GM06990 (cell line): Measurements from ENCODE around the gene CDH4.

ENCODE experiments used
- DNase-seq: peaks from one replicate; pipeline ENCODE4 v3.0.0-alpha.2; 2011; ENCODE audit not compliant: insufficient read length; ENCODE audit errors: extremely low read depth
- H3K27me3 ChIP-seq: replicated peaks from 2 replicates; pipeline ENCODE4 v1.6.0; 2011; ENCODE audit warnings: low read length; ENCODE audit not compliant: control insufficient read depth, insufficient read depth
- H3K36me3 ChIP-seq: 2 replicates; pipeline ENCODE4 v1.5.1; 2011; ENCODE audit warnings: low read length; ENCODE audit not compliant: control insufficient read depth, insufficient read depth
- H3K4me3 ChIP-seq: replicated peaks from 2 replicates; pipeline ENCODE4 v1.5.1; 2011; ENCODE audit warnings: low read depth, mild to moderate bottlenecking, control low read depth, low read length
- CTCF ChIP-seq: IDR thresholded peaks from 2 replicates; pipeline ENCODE4 v1.5.1; 2011; ENCODE audit warnings: low read length, control low read depth, mild to moderate bottlenecking, inconsistent platforms; ENCODE audit not compliant: insufficient read depth, poor library complexity, severe bottlenecking

The CDH4 gene

GRCh38 chr20:61303675-61304074 lies 51.6 kb downstream of the CDH4 start:
- H3K4me3 ChIP-seq = no peak overlapping the region
- TF ChIP-seq CTCF = no peak
- no peaks in the 10 kb centered on the region for H3K27me3 ChIP-seq
- no peaks in the 10 kb centered on the region for H3K36me3 ChIP-seq
- no peak for DNase-seq

- no peak for DNase-seq
- TF ChIP-seq CTCF = no peak
- Histone ChIP-seq H3K27me3 (no peaks in the 10 kb centered on the region), H3K4me3 (no peak overlapping the region), H3K36me3 (no peaks in the 10 kb centered on the region)
Observed at GRCh38 chr20:61304750-61305149, 52.7 kb downstream of the CDH4 start.

- H3K27me3 ChIP-seq = no peaks in the 10 kb centered on the region
Observed at GRCh38 chr20:61306937-61307475, 54.9 kb downstream of the CDH4 start.

GRCh38 chr20:61307686-61308476 lies 55.8 kb downstream of the CDH4 start:
- DNase-seq = no peak
- Histone ChIP-seq H3K36me3 (no peaks in the 10 kb centered on the region), H3K4me3 (no peak overlapping the region), H3K27me3 (no peaks in the 10 kb centered on the region)
- TF ChIP-seq CTCF = no peak

More at GRCh38 chr20:61306937-61307475, 54.9 kb downstream of the CDH4 start:
- no peak for DNase-seq
- H3K4me3 ChIP-seq = no peak overlapping the region
- TF ChIP-seq CTCF = no peak
- no peaks in the 10 kb centered on the region for H3K36me3 ChIP-seq

GRCh38 chr20:61308477-61308774 lies 56.4 kb downstream of the CDH4 start:
- Histone ChIP-seq H3K36me3 (no peaks in the 10 kb centered on the region), H3K4me3 (no peak overlapping the region), H3K27me3 (no peaks in the 10 kb centered on the region)
- no peak for TF ChIP-seq CTCF
- DNase-seq = no peak
